Neutrophil (primary cell): ENCODE measurements around the gene HIPK2.

Source experiments
- H3K27ac ChIP-seq: fragments of 200-600 bp; sonication (generic); 2 replicates; pipeline ENCODE4 v1.5.1; 2016; ENCODE audit warnings: mild to moderate bottlenecking, moderate library complexity
- H3K27me3 ChIP-seq: fragments of 200-600 bp; sonication (generic); 2 replicates; pipeline ENCODE4 v1.6.0; 2016; ENCODE audit warnings: mild to moderate bottlenecking
- H3K36me3 ChIP-seq: fragments of 200-600 bp; sonication (generic); 2 replicates; pipeline ENCODE4 v1.5.1; 2017
- H3K4me1 ChIP-seq, 2 experiments: fragments of 200-600 bp in 1 of 2; sonication (generic) in 1 of 2; 1 replicate in 1 of 2; 2 replicates in 1 of 2; pipeline versions ENCODE4 v1.5.1 to v1.6.1; 2013 to 2016; ENCODE audit warnings: low read depth in 1 of 2, low read length in 1 of 2, mild to moderate bottlenecking in 1 of 2, moderate library complexity in 1 of 2; ENCODE audit not compliant: control insufficient read depth in 1 of 2, insufficient read depth in 1 of 2
- H3K4me3 ChIP-seq, 2 experiments: fragments of 200-600 bp in 1 of 2; sonication (generic) in 1 of 2; 1 replicate in 1 of 2; 2 replicates in 1 of 2; pipeline ENCODE4 v1.5.1; 2013 to 2016; ENCODE audit warnings: low read depth in 1 of 2, low read length in 1 of 2, mild to moderate bottlenecking in 1 of 2, moderate library complexity in 1 of 2
- H3K9me3 ChIP-seq: fragments of 200-600 bp; sonication (generic); 2 replicates; pipeline ENCODE4 v1.5.1; 2016
- CTCF ChIP-seq: fragments of 200-600 bp; sonication (generic); IDR thresholded peaks from 2 replicates; pipeline ENCODE4 v1.5.1; 2016; ENCODE audit warnings: antibody characterized with exemption

HIPK2 gene

GRCh38 chr7:139660317-139661042, 117.3 kb downstream of the HIPK2 start:
- Histone ChIP-seq H3K27ac (no peak overlapping the region), H3K36me3 (peaks cover 8% of the 10 kb centered on the region)
- TF ChIP-seq CTCF: no peak

GRCh38 chr7:139659922-139660316, 117.9 kb downstream of the HIPK2 start:
- H3K9me3 ChIP-seq: no peaks in the 10 kb centered on the region
- no peak overlapping the region for H3K27ac ChIP-seq
- TF ChIP-seq CTCF: no peak
- peaks cover 10 to 26% of the 10 kb centered on the region in 2 experiments for H3K4me1 ChIP-seq
- no peaks in the 10 kb centered on the region for H3K27me3 ChIP-seq
- H3K4me3 ChIP-seq: no peak overlapping the region
- peaks cover 8% of the 10 kb centered on the region for H3K36me3 ChIP-seq

More at GRCh38 chr7:139660317-139661042, 117.3 kb downstream of the HIPK2 start:
- Histone ChIP-seq H3K27me3 (no peaks in the 10 kb centered on the region), H3K4me3 (no peak overlapping the region), H3K9me3 (no peaks in the 10 kb centered on the region), H3K4me1 (peaks cover 6 to 20% of the 10 kb centered on the region in 2 experiments)

GRCh38 chr7:139658908-139659675, 118.7 kb downstream of the HIPK2 start:
- Histone ChIP-seq H3K4me1 (peaks cover 10 to 24% of the 10 kb centered on the region in 2 experiments), H3K27ac (peak overlapping the region; percentile 26), H3K9me3 (no peaks in the 10 kb centered on the region), H3K36me3 (peaks cover 13% of the 10 kb centered on the region), H3K4me3 (no peak overlapping the region), H3K27me3 (no peaks in the 10 kb centered on the region)
- TF ChIP-seq CTCF: no peak

GRCh38 chr7:139658296-139658695, 119.5 kb downstream of the HIPK2 start:
- Histone ChIP-seq H3K9me3 (no peaks in the 10 kb centered on the region), H3K4me1 (peaks cover 10 to 16% of the 10 kb centered on the region in 2 experiments), H3K36me3 (peaks cover 14% of the 10 kb centered on the region), H3K27me3 (no peaks in the 10 kb centered on the region), H3K27ac (peak overlapping the region; percentile 26), H3K4me3 (no peak overlapping the region)
- no peak for TF ChIP-seq CTCF

- no peak for TF ChIP-seq CTCF
- Histone ChIP-seq H3K27me3 (no peaks in the 10 kb centered on the region), H3K4me3 (no peak overlapping the region), H3K36me3 (peaks cover 14% of the 10 kb centered on the region), H3K9me3 (no peaks in the 10 kb centered on the region), H3K4me1 (peaks cover 12 to 14% of the 10 kb centered on the region in 2 experiments), H3K27ac (no peak overlapping the region)
These were observed 120.1 kb downstream of the HIPK2 start for GRCh38 chr7:139657725-139658124.
